ENCODE measurements around the gene SNCAIP.

The SNCAIP gene

DNA sequence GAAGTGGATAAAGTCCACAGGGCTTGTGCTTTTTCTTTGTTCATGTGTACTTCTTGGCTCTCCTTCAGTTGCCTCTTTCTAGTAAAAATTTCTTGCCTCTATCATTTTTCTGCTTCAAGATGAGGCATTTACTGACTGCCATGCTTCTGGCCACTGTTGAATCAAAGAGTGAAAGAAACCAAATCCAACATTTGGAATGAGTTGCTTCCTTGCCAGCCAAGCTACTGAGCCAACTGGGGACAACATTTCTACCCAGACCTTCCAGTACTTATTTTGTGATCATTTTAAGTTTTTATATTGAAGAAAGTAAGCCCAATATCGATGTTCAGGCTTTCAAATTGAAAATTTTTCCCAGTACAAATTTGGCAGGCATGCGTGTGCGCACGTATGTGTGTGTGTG lies 73.2 kb downstream of the SNCAIP start:
- no peak for DNase-seq (ENCODE audit: extremely low spot score)
- TF ChIP-seq, protein P1, sequence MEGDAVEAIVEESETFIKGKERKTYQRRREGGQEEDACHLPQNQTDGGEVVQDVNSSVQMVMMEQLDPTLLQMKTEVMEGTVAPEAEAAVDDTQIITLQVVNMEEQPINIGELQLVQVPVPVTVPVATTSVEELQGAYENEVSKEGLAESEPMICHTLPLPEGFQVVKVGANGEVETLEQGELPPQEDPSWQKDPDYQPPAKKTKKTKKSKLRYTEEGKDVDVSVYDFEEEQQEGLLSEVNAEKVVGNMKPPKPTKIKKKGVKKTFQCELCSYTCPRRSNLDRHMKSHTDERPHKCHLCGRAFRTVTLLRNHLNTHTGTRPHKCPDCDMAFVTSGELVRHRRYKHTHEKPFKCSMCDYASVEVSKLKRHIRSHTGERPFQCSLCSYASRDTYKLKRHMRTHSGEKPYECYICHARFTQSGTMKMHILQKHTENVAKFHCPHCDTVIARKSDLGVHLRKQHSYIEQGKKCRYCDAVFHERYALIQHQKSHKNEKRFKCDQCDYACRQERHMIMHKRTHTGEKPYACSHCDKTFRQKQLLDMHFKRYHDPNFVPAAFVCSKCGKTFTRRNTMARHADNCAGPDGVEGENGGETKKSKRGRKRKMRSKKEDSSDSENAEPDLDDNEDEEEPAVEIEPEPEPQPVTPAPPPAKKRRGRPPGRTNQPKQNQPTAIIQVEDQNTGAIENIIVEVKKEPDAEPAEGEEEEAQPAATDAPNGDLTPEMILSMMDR (IDR thresholded peaks at IDR 0.05; ENCODE audit: control extremely low read depth, extremely low read depth, low read depth, missing control alignments): no peak
- ChIA-PET POLR2A (no interaction called here), CTCF (interaction anchor here (1.5 kb wide), 1 partner anchor 186 kb away, joined by 4 read pairs; no protein-coding TSS in a partner anchor)

DNA sequence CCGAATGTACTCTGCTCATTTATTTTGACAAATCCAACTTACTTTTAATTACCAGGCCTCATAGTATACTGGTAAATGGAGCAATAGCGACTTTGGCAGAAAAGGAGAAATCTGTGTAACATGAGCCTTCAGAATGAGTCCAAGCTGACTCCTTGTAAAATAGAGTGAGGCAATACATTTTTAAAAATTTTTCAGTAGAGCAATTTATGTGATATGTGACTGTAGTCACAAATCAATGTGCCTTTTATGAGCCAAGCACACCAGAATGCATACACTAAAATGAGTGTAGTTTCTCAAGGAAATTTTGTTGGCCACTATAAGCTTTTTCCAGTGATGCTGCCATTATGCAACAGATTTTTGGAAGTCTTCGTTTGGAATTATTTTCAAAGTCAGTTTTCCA lies 73.8 kb downstream of the SNCAIP start:
- ChIA-PET POLR2A (no interaction called here), CTCF (no interaction called here)
- DNase-seq (ENCODE audit: extremely low spot score): no peak
- TF ChIP-seq, protein P1 (IDR thresholded peaks at IDR 0.05; ENCODE audit: control extremely low read depth, extremely low read depth, low read depth, missing control alignments): no peak

DNA sequence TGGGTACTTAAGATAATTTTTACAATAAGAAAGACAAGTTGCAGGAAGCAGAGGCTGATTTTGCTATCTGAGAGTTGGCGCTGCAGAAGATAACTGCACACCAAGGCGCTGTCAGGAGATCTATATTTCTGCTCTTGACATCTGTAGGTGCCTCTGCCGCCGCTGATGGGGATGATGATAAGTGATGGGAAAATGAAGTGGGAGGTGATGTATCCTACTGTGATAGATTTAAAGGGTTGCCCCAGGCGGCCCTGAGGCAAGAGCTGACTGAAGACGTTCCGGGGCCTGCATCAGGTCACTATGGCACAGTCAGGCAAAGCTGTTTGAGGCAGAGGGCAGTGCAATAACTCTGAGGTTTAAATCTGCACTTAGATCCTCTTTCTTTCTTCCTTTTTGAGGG lies 78.1 kb downstream of the SNCAIP start:
- DNase-seq (ENCODE audit: extremely low spot score): no peak
- ChIA-PET CTCF (no interaction called here), POLR2A (no interaction called here)
- TF ChIP-seq, protein P1 (IDR thresholded peaks at IDR 0.05; ENCODE audit: control extremely low read depth, extremely low read depth, low read depth, missing control alignments): no peak

DNA sequence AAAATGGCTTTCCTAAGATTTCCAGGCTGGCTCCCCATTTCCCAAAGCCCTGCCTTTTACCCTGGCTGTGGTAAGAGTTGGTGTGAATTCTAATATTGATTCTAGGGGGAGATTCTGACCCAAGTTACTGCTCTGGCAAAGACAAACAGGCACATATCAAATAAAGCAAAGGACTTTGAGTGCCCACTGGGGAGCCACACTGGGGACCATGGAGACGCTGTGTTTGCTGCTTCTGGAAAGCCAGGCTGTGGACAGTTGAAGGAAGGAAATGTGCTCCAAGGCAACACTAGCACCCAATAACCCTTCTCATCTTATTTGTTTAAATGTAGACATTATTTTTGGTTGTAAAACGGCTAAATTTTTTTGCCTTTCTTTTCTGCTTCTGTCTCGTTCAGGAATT lies 78.7 kb downstream of the SNCAIP start:
- TF ChIP-seq, protein P1 (IDR thresholded peaks at IDR 0.05; ENCODE audit: control extremely low read depth, extremely low read depth, low read depth, missing control alignments): no peak
- DNase-seq (ENCODE audit: extremely low spot score): no peak
- CTCF ChIA-PET: no interaction called here
- POLR2A ChIA-PET: no interaction called here

DNA sequence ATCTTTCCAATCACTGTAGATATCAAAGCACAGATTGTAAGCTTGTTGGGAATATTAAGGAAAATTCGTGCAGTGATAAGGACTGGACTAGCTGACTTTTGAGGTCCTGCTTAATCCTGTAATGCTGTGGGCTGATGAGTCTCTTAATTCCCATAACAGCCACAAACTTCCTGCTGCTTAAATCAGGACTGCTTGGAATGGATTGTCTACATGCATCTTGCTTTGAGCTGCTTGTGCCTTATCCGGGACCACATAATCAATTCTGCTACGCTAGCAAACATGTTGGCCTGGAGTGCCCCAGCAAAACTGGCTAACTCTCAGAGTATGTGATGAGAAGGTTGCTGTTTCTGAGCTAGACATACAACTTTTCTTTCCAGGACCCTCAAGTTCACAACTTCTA lies 79.6 kb downstream of the SNCAIP start:
- ChIA-PET POLR2A (no interaction called here), CTCF (interaction anchor here (0.8 to 1.5 kb wide), 3 partner anchors 12 to 430 kb away, joined by 3 to 6 read pairs (median 3); partner anchors contain the start of gene SRFBP1)
- DNase-seq (ENCODE audit: extremely low spot score): no peak
- TF ChIP-seq, protein P1 (IDR thresholded peaks at IDR 0.05; ENCODE audit: control extremely low read depth, extremely low read depth, low read depth, missing control alignments): no peak

DNA sequence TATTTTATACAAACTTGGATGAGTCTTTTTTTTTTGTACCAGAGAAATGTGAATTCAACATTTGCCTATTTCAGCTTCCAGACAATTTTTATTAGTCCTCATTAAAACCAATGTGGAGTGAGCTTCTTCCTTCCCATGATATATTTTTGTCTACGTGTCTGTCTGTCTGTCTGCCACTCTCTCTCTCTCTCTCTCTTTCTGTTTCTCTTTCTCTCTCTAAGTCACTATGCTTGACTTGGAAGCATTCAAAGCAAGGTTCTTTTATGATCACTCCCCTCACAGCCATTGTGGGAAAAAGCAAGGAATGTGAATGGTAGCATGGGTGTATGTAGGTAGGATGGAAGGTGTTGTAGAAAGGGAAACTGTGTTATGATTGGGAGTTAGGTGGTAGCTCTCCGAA lies 80.2 kb downstream of the SNCAIP start:
- TF ChIP-seq, protein P1 (IDR thresholded peaks at IDR 0.05; ENCODE audit: control extremely low read depth, extremely low read depth, low read depth, missing control alignments): no peak

DNA sequence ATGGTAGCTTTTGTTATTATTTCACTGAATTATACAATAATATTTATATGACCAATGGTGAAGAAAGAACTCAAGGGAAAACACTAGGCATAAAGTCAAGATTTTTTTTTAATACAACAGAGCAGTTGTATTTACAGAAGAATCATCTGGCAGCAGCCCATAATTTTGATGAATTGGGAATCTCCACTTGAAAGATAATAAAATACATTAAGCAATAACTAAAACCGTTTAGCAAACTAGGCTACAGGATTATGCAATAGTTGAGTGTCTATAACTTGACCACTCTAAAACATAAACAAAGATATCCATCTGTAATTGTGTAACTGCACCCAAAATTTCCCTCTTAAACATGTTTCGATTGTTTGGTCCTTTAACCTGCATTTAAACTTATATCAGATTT lies 80.8 kb downstream of the SNCAIP start:
- TF ChIP-seq, protein P1 (IDR thresholded peaks at IDR 0.05; ENCODE audit: control extremely low read depth, extremely low read depth, low read depth, missing control alignments): no peak
- CTCF ChIA-PET: no interaction called here
- POLR2A ChIA-PET: no interaction called here
- no peak for DNase-seq (ENCODE audit: extremely low spot score)

More for the DNA sequence above, 80.2 kb downstream of the SNCAIP start:
- ChIA-PET POLR2A (no interaction called here), CTCF (interaction anchor here (0.8 to 1.5 kb wide), 3 partner anchors 11 to 431 kb away, joined by 3 to 6 read pairs (median 3); partner anchors contain the start of gene SRFBP1)
- no peak for DNase-seq (ENCODE audit: extremely low spot score)

Measured in GM10248 (cell line).